ENCODE measurements around the gene ABRACL.
"Not testable (repeated sequence)": the region's sequence is repeated elsewhere in the genome, so short reads cannot be mapped to it uniquely, and the experiment has no call there.

The ABRACL gene

DNA sequence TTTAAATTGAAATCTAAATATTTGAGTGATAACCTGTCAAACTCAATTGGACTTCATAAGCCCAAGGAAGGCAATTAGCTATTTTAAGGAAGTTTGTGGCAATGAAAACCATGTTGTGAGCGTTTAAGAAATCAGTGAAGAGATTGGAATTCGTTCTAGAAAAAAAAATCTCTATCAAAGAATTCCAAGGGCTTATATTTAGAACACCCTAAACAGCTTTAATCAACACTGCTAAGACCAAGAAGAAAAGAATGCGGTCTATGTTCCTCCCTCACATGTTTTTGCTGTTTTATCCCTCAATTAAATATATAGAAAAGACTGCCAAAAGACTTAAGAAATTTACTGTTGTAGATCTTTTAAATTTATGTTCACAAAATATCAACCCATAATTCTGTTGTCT lies 16.6 kb upstream of the ABRACL start:
- no peak for DNase-seq (ENCODE audit: low read depth in 3 of 3)

GRCh38 chr6:139013185-139013800 lies 15.3 kb upstream of the ABRACL start:
- no peak for DNase-seq (ENCODE audit: low read depth in 3 of 3)

- no peak for DNase-seq (ENCODE audit: low read depth in 3 of 3)
Observed at GRCh38 chr6:139014945-139015344, 13.6 kb upstream of the ABRACL start.

- DNase-seq (ENCODE audit: low read depth in 3 of 3), result no peak
Observed at GRCh38 chr6:139016337-139017213, 12.0 kb upstream of the ABRACL start.

- DNase-seq (ENCODE audit: low read depth in 3 of 3), result no peak
Observed at GRCh38 chr6:139017227-139017626, 11.3 kb upstream of the ABRACL start.

DNA sequence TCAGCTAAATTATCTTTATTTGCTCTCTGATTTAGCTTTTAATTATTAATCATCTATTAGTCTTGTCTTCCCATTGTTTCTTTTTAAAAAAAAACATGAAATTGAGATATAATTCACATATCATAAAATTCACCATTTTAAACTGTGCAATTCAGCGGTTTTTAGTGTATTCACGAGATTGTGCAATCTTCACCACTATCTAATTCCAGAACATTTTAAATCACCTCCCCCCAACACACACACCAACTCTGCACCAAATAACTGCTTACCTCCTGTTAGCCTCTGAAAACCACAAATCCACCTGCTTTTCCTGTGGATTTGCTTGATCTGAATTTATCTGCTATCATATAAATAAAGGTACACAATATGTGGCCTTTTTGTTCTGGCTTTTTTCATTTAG lies 8.8 kb upstream of the ABRACL start:
- DNase-seq (ENCODE audit: low read depth in 3 of 3), result no peak

DNA sequence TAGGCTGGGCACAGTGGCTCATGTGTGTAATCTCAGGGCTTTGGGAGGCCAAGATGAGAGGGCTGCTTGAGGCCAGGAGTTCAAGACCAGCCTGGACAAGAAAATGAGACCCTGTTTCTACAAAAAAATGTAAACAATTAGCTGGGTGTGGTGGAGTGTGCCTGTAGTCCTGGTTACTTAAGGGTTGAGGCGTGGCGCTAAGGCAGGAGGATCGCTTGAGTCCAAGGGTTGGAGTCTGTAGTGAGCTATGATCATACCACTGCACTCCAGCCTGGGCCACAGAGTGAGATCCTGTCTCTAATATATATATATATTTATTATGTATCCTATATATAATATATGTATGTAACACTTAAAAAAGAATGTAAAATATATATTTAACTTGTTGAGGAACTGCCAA lies 7.9 kb upstream of the ABRACL start:
- DNase-seq (ENCODE audit: low read depth in 3 of 3), result no peak

DNA sequence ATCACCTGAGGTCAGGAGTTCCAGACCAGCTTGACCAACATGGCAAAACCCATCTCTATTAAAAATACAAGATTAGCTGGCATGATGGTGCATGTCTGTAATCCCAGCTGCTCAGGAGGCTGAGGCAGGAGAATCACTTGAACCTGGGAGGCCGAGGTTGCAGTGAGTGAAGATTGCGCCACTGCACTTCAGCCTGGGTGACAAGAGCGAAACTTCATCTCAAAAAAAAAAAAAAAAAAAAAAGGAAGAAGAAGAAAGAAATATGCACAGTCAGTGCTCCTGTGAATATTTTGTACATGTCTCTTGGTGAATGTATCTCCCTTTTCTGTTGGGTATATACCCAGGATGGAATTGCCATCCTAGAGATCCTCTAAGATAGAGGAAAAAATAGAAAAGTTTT lies 3.1 kb upstream of the ABRACL start:
- not testable (repeated sequence) for DNase-seq (ENCODE audit: low read depth in 3 of 3)

- peak in 2 of 3 donors; percentile 28 to 40 for DNase-seq (ENCODE audit: low read depth in 3 of 3)
Observed at GRCh38 chr6:139027620-139028182, 844 bp upstream of the ABRACL start.

DNA sequence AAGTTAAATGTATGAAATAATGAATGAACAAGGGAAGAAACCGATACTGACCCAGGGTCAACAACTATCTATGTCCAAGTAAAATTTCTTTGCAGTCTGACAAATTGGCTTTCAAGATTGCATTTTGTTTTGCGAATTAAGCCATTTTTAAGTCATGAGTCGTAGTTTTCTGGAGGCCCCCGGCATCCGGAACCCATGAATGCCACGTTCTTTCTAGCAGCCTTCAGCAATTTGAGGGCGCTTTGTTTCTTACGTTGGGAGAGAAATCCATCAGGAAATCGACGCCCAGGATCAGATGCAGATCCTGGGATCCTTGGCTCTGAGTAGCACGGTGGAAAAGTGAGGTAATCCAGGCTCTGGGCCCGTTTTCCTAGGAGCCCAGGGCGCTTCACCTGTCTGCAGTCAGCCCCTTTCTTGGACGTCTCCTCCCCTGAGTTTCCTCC lies 309 bp upstream of the ABRACL start:
- no peak for DNase-seq (ENCODE audit: low read depth in 3 of 3)

- DNase-seq (ENCODE audit: low read depth in 3 of 3), result peak in 1 of 3 donors; percentile 17
Observed at GRCh38 chr6:139029470-139030227, 1.1 kb downstream of the ABRACL start.

DNA sequence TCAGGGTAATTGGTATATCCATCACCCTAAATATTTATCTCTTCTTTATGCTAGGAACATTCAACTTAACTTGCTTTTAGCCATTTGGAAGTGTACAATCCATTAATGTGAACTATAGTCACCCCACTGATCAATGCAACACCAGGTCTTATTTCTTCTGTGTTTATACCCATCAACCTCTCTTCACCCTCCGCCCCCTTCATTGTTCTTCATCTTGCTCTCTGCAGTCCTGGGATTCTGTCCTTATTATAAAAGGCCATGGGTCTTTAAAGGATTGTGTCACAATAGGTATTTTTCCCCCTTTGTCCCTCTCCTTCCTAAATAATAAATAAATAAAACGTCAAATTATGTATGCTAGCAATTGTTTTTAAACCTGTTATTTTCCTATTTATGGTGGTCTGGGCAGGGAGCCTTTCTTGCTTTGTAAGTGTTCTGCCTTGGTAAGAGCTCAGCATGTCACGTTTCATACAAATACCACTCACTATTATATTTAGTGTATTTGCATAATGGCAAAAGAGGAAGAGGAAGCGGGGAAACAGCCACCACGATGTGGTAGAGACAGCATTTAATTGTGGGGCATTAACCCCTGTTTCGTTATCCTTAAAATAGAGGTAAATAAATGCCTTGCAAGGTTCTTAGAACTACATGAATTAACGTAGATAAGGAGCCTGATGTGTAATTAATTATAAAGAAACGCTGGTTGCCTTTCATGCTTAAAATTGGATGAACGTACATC lies 1.9 kb downstream of the ABRACL start:
- no peak for DNase-seq (ENCODE audit: low read depth in 3 of 3)

- DNase-seq (ENCODE audit: low read depth in 3 of 3), result no peak
Observed at GRCh38 chr6:139037490-139037889, 8.9 kb downstream of the ABRACL start.

- no peak for DNase-seq (ENCODE audit: low read depth in 3 of 3)
Observed at GRCh38 chr6:139044250-139044649, 15.7 kb downstream of the ABRACL start.

GRCh38 chr6:139047677-139048076 lies 19.1 kb downstream of the ABRACL start:
- no peak for DNase-seq (ENCODE audit: low read depth in 3 of 3)

- DNase-seq (ENCODE audit: low read depth in 3 of 3), result not testable (repeated sequence)
Observed at GRCh38 chr6:139048912-139049311, 20.4 kb downstream of the ABRACL start.

- DNase-seq (ENCODE audit: low read depth in 3 of 3), result not testable (repeated sequence)
Observed at GRCh38 chr6:139050131-139050769, 21.7 kb downstream of the ABRACL start.

DNA sequence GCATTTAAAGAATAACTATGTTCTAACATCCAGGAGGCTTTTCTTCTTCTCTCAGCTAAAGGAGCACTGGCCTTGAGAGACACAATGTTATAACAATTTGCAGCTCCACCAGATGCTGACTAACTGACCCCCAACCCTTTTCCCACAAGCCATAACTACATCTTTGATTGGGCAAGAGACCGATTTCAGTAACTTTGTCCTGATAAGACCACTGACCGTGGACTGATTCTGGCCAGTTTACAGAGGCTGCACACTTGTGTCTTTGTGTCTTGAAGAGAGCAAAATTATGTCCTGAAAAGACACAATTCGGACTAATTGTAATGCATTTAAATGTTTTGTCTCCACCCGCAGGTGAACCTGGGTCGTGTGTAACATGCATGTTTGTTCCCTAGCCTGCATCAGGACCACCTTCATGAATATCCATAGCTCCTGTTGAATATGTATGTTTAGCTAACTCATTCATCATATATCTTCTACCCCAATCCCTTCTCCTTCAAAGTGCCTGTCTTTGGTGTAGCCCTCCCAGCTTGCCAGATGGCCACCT lies 22.3 kb downstream of the ABRACL start:
- DNase-seq (ENCODE audit: low read depth in 3 of 3), result no peak

DNA sequence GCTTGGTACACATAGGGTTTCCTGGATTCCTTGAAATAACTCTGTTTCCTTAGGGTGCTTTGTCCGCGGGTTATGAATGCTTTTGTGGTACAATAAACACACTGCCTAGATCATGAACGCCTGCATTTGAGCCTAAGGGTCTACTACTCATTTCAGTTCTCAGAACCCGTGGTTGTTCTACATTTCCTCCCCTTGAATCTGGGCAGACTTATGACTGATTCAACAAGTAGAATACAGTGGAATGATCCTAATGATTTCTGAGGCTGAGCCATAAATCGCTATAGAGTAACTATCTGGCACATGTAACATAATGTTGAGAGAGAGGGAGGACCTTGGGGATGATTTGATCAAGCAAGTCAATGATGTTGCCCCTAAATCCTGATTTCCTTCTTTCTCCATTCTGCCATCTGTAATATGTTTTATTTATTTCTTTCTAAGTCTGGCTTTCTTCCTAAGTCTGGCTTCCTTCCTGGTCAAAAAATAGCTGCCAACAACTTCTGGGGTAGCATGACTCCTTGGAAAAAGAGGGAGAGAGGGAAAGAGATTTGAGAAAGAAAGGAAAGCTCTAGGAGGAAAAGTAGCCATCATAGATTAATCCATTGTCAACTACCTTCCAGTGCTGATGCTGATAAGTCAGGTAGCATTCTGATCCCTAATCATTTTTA lies 23.0 kb downstream of the ABRACL start:
- no peak for DNase-seq (ENCODE audit: low read depth in 3 of 3)

DNA sequence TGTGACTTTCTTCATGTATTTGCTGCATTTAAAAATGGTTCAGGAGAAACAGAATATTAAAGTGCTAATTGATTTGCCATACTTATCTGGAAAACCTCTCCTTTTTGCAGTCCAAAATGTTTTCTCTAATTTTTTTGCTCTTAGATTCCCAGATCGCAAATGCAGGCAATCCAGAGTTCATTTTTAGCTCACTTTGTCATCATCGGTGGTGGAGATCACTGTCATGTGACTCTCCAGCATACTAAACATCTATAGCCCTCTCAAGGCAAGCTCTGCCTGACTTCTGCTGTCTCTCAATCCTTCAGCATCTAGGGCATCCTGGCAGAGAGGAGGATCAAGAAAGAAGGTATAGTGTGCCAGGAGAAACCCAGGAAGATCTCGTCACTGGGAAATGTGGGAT lies 24.8 kb downstream of the ABRACL start:
- no peak for DNase-seq (ENCODE audit: low read depth in 3 of 3)
